Myocyte (in vitro differentiated cells): ENCODE data around the gene RALGPS2. TPM values are rescaled to one million over a fixed set of nuclear protein-coding genes. Genes with fewer than 3 reads are reported as not detected.

ENCODE experiments used
- DNase-seq: peaks from one replicate; pipeline ENCODE4 v3.0.0-alpha.2; 2012; ENCODE audit warnings: low read depth
- polyA plus RNA-seq: library from polyadenylated mRNA; unstranded; fragments of >200 nt; gene quantifications from one replicate; pipeline ENCODE4 v1.2.1, GENCODE V29; 2012; ENCODE audit warnings: missing spikeins
- total RNA-seq: library from RNA; depleted of rRNA; stranded (reverse); fragments of >200 nt; gene quantifications from 2 replicates; pipeline ENCODE4 v1.2.3, GENCODE V29; 2014

The RALGPS2 gene, protein sequence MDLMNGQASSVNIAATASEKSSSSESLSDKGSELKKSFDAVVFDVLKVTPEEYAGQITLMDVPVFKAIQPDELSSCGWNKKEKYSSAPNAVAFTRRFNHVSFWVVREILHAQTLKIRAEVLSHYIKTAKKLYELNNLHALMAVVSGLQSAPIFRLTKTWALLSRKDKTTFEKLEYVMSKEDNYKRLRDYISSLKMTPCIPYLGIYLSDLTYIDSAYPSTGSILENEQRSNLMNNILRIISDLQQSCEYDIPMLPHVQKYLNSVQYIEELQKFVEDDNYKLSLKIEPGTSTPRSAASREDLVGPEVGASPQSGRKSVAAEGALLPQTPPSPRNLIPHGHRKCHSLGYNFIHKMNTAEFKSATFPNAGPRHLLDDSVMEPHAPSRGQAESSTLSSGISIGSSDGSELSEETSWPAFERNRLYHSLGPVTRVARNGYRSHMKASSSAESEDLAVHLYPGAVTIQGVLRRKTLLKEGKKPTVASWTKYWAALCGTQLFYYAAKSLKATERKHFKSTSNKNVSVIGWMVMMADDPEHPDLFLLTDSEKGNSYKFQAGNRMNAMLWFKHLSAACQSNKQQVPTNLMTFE
- total RNA-seq = 43.1 and 44.0 TPM in 2 replicates
- polyA plus RNA-seq = 5.6 TPM

DNA sequence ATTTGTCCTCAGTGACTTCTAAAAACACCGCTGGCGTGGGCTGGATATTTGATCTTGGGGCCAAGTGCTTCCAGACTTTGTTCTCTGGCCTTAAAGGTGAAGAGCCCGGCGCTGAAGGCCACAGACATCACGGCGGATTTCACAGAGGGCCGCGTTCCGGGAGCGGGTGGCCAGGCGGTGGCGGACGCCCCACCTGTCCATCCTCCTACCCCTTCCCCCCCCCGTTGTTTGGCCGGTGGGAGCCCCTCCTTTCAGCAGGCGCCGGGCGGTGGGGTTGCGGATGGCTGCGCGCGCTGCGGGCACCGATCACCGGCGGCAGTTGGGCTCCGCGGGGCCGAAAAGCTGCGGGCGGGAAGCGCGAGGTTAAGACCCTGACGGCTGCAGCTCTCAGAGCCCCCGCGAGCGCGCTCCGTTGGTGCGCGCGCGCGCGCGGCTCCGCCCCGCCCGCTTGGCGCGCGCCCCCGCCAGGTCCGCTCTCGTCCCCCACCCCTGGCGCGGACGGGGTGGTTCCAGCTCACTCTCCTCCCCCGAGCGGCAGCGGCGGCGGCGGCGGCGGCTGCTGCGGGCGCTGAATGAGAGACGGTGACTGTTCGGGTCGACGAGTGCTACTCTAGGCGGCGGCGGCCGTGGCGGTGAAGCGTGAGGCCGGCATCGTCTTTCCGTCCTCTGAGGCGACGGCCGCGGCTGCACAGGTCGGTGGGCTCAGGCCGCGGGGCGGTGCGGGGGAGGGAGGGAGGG, at the start of gene RALGPS2:
TSS of gene RALGPS2 (plus strand) at position 517 of the 738 bp plus-strand sequence. CDS start 51,521 bp downstream, outside the sequence.
- peak; percentile 82 for DNase-seq

DNA sequence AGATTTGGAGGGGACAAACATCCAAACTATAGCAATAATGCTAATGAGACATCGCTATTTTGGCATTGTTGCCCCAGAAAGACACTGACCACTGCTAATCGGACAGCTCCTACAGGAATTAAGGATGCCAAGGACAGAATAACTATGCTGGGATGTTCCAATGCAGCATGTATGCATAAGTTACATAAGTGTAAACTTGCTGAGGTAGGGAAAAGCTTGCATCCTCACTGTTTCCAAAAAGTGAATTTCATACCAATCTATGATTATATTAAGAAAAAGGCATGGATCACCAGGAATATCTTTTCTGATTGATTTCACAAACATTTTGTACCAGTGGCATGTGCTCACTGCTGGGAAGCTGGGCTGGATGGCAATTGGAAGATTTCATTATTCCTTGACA, 45.8 kb upstream of the RALGPS2 start:
- DNase-seq = no peak

DNA sequence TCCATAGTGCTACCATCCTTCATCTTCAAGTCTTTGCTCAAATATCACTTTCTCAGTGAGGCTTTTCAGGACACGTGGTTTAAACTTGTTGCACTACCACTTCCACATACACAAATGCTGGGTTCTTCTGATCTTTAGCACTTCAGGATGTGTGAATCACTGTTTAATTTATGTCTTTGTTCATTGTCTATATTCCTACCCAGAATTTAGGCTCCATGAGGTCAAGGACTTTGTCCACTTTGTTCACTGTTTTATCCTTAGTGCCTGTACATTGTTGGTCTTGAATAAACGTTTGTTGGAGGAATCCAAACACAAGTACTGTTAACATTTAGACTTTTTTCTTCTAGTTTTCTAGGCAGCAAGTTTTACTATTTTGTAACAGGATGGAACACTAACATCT, 42.6 kb upstream of the RALGPS2 start:
- DNase-seq = no peak

DNA sequence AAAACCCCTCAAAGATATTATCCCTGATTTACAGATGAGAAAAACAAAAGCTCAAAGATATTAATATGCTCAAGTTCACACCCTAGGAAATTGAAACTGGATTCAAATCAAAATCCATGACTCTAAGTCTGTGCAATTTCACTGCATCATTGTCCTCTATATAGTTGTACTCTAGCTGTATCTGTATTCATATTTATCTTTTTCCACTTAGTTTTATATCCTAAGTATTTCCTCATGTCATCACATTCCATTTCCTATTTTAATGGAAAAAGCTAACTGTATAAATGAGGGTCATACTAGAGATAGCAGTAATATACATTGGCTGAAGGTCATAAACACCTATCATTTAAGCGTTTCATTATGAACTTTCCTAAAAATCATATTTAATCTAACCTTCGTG, 42.2 kb upstream of the RALGPS2 start:
- DNase-seq = no peak

DNA sequence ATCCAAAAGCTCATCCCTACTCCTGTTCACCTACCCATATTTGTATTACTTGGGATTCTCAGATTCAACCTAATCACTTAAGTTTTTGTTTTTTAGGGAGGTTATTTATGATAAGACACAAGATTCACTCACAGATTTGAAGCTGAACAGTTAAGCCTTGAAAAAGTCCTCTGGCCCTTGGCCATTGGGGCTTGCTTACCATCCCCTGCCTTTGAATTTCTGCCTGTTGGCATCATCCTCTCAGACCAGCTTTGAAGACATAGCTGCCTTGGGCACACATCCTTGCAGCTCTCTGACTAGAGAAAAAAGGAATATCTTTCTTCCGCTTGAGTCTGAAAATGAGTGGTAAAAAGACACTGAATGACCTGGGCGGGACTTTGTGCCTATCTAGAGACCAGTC, 41.8 kb upstream of the RALGPS2 start:
- DNase-seq = no peak

DNA sequence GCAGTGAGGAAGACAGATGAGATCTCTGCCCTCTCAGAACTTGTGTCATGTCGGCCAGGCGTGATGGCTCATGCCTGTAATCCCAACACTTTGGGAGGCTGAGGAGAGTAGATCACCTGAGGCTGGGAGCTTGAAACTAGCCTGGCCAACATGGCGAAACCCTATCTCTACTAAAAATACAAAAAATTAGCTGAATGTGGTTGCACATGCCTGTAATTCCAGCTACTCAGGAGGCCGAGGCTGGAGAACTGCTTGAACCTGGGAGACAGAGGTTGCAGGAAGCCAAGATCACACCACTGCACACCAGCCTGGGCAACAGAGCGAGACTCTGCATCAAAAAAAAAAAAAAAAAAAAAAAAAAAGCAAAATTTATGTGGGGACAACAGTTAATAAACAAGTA, 40.9 kb upstream of the RALGPS2 start:
- DNase-seq = no peak

DNA sequence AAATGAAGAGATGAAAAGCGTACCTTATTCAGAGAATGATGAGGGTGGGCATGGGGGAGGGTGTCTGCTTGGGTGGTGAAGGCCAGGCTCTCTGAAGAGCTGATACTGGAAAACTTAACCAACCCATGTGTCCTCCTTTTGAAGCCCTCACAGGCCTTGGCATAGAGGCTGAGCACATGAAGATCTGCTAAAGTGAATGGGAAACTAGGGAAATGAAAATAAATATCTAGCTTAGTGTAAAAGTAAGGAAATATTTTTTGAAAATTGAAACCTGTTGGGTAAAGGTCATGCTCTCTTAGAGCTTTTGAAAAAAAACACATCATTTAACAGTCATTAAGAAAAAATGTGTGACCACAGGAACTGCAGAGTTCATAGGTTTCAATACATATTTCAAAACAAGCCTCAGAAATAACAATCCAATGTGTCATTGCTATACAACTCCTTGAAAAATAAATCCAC, 40.5 kb upstream of the RALGPS2 start:
- peak; percentile 72 for DNase-seq

DNA sequence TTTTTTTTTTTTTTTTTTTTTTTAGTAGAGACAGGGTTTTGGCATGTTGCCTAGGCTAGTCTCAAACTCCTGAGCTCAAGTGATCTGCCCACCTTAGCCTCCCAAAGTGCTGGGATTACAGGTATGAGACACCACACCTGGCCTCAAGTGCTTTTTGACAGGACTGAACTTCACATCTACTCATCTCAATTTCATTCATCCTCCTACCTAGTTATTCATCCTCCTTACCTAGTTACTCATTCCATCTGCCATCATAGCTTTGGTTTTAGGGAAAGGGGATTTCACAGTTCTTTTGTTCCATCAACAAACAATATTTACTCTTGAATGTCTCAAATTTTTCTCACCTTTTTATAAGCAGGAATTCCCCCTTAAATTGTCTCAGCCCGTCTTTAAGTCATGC, 38.6 kb upstream of the RALGPS2 start:
- no peak for DNase-seq

DNA sequence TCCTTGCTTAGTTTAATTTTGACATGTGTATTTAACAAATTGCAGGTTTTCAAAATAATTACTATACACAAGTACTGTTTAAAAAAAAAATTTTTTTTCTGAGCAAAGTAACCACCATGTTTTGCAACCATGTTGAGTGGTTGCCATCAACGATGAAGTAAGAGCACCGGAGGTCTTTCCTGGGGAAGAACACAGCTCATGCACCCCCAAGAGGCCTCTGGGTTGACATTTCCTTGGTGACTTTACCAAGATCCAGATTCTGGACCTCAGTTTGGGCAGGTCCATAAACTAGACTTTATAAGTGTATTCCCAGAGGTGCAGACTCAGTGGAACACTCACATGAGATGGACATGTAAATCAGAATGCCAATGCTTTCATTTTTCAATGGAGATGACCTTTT, 36.8 kb upstream of the RALGPS2 start:
- DNase-seq = no peak

DNA sequence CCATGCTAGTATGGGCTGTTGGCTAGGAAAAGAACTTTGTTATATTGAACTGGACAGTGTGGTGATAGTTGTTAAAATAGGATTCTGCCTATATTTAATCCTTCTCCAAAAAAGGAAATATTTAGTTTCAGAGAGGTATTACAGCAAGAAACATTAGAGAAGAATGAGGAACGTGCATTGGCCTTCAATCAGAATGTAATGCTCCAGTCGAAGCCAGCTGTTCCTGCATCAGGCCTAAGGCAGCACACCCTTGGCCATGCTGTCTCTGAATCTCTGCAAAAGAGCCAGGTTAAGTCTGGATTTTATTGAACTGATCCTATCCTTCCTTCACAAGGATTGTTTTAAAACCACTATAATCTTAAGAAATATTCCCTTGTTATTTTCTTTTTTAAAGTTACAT, 35.3 kb upstream of the RALGPS2 start:
- DNase-seq = no peak

DNA sequence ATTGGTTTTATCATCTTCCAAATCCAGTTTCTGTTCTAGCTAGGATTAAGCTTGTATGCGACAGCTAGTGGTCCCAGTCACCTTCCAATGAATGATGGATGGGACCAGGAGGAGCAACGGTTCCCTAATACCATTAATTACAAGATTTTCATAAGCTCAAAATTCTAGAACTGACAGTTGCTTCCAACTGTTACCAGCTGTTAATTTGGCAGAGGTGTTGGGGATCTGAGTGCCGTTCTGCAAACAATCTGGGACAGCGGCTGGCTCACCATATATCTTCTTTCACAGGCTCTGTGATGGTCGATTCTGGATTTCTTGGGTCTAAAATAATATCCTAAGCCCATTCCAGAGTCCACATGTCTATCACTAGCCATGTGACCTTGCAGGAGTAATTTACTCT, 34.5 kb upstream of the RALGPS2 start:
- DNase-seq = no peak

DNA sequence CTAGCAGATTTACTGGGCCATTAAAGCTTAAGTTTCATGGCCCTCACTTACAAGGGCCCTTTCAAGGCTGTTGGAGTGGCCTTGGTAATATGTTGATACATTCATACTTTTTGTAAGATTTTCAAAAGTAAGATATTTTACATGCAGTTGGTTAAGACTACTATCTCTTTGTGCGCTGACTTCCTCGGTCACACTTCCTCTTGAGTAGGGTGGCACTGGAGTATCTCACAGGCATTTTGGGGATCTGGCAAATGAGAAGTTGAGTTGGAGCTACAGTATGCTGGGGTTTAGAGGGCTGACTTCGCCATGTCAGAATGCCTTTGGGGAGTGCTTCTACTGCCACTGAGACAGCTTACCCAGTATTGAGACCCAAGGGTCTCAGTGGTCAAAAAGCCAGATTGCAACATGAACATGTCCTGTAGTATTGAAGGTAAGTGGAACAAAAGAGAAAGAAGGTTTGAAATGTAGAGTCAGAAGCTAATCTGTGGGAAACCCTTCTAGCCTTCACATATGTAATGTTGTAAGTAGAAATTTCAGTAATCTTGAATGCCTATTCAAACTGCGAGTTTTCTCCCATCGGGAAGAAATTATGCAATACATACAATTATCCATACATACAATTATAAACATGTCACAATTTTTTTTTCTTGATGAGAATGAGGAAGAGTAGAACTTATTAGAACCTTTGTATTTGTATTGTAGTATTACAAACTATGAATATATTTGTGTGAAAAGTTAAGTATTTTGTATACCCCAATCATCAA, 32.3 kb upstream of the RALGPS2 start:
- no peak for DNase-seq

DNA sequence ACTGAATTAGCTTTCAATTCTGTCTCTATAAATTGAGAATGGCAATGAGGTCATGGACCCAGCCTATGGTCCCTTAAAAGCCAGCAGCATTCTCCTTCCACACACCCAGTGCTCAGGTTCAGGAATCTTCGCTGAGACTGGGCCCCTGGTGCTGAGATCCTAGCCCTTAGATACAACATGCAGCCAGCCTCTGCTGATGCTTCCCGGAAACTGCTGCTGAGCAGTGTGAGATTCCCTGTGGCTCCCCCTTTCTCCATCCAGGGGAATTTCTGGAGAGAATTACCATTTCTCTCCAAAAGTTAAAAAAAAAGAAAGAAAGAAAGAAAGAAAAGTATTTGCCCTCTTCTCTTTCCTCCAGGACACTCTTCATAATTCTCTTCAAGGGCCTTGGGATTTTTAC, 31.7 kb upstream of the RALGPS2 start:
- DNase-seq = no peak

DNA sequence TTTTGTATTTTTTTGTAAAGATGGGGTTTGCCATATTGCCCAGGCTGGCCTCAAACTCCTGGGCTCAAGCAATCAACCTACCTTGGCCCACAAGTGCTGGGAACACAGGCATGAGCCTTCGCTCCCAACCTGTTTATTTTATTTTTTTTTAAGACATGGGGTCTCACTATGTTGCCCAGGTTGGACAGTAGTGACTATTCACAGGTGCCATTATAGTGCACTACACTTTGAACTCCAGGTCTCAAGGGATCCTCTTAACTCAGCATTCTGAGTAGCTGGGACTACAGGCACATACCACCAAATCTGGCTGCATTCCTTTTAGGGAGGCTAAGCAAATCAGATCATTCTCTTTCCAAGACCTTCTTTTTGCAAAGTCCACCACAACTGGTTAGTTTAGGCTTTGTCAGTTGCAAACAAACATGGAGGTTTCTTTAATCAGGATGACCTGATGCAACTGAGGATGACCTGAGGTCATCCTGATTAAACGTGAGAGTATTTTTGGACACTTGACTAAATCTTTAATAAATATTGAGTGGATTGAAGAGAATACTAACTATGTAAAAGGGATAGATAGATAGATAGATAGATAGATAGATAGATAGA, 30.0 kb upstream of the RALGPS2 start:
- DNase-seq = no peak

DNA sequence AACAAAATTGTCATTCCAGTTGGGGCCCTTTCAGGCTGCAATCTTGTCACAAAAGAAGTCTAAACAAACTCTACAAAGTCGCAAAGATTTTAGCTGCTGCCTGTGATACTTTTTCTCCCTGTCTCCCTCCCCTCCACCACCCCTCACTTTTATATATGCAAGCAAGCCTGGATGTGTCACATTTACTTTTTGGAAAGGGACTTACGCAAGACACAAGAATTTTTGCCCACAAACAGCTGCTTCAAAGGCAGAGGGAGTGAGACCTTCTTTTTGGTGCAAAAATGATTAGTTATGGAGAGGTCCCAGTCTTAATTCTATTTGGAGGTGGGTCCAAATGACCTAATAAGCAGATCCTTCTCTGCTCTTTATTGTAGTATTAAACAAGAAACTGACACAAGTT, 22.9 kb upstream of the RALGPS2 start:
- DNase-seq = peak; percentile 80

DNA sequence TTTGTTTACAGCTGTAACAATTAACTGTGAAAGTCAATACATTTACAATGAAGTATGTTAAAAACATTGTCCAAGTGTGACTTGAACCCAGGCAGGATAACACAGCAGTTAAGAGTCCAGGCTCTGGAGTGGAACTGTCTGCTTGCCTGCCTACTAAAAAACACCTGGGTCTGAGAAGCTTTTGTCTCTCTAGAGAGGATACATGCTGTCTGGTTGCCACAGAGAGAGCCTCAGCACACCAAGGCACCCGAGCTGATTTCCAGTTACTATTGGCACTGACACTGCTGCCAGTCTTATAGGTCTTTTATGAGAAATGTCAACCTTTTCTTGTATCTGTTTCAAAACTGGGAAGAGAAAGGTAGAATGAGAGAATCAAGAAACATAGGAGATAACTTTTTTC, 20.2 kb upstream of the RALGPS2 start:
- no peak for DNase-seq

DNA sequence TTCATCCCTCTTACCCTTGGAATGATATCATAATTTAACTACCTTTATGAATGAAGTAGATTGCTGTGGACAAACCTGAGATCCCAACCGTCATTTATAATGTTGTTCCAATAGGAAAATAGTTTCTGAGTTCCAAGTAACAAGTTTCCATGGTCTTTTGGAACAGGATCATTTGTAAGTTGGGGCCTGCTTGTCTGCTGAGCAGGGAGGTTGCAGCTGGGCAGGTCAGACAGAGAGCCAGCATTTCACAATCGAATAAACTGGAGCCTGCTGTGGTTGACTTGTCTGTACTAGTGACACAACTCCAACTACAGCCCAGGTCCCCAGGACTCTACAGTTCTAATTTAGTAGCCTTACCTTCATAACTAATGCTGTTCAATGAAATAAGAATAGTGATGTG, 18.6 kb upstream of the RALGPS2 start:
- DNase-seq = no peak

DNA sequence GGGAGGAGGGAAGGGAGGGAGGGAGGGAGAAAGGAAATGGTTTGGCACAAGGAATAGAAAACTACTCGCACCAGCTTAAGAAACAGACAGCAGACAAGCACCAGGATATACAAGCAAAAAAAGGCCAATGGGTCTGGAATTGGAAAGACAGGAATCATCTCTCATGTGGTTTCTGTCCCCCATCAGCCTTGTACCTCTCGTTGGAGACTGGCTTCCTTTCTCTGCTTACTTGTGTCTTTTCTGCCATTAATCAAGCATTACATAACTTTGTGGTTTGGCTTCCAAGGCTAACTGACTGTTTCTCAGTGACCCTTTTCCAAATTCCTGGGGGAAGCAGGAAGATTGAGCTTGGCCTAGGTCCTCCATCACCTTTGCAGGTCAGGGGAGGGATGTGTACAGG, 11.8 kb upstream of the RALGPS2 start:
- no peak for DNase-seq

DNA sequence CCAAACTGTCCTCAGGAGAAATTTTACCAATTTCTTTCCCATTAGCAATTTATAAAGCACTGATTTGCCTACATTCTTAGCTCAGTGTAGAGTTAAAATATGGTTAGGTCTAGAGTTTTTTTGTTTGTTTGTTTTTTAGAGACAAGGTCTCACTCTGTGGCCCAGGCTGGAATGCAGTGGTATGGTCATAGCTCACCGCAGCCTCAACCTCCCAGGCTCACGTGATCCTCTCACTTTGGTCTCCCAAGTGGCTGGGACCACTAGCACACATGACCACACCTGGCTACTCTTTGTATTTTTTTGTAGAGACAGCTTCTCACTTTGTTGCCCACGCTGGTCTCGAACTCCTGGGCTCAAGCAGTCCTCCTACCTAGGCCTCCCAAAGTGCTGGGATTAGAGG, 10.6 kb upstream of the RALGPS2 start:
- DNase-seq = no peak

DNA sequence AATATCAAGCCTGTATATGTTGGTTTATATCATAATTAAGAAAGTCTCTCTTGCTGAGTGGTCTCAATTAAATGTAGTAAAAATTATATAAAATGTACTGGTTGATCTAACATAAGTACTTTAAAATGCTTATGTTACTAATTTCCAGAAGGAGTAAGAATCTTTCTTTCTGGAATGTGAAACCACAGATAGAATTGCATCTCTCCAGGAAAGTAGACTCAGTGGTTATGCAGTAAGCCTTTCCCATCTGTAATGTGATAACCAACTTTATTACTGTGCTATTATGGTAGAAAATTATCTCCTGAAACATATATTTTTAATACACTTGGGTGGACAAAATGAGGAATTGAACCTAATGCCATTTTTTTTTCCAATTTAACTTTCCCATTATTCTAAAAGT, 8.9 kb upstream of the RALGPS2 start:
- no peak for DNase-seq

DNA sequence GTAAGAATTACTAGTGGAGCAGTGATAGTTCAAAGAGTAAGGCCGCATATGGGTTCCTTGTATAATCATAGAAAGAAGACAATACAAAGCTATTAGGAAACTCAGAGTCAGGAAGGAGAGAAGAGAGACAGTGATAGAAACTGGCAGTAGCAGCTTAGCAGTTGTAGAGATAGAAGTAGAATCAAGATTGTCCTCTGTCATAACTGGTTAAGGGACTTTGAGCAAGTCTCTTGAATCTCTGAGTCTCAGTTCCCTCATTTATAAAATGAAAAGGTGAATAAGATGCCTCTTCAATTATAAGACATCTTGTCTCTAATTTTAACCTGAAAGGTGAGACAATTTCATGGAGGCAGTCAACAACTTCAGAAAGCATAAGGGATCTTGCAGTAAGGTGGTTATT, 6.5 kb upstream of the RALGPS2 start:
- no peak for DNase-seq
